Tibial nerve (tissue), 4 donors: Measurements from ENCODE around the gene NDST1.

Experiments
- CTCF ChIP-seq, 5 experiments: fragments of 200-600 bp in 3 of 5; fragments of 450-650 bp in 2 of 5; sonication (generic) in 3 of 5; IDR thresholded peaks; one replicate each; pipeline ENCODE4 v1.5.1; 2016 to 2019; ENCODE audit warnings: antibody characterized with exemption in 5 of 5, mild to moderate bottlenecking in 3 of 5, moderate library complexity in 2 of 5
- EP300 ChIP-seq, 2 donors: sonication (generic); formaldehyde crosslinking; IDR thresholded peaks; one replicate each; pipeline ENCODE4 v1.6.1; 2017; ENCODE audit warnings: antibody characterized with exemption in 2 of 2, mild to moderate bottlenecking in 1 of 2
- POLR2A ChIP-seq, 2 donors: fragments of 450-650 bp; IDR thresholded peaks; one replicate each; pipeline ENCODE4 v1.6.1; 2017; ENCODE audit warnings: antibody characterized with exemption in 2 of 2, mild to moderate bottlenecking in 2 of 2, moderate library complexity in 2 of 2

DNA sequence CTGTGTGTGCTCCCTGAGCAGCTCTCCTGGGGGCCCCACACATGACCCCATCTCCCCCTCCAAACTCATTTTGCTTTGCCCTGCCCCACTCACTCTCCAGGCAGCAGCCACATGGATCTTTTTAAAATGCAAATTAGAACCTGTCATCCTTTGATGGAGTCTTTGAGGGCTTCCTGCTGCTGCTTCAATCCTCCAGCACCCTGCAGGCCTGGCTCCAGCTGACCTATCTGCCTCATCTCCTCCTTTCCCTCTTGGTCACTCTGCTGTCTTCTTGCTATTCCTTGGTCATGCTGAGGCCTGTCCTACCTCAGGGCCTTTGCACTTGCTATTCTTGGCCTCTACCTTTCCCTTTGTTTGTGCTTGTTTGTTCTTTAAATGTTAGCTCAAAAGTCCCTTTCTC is 17.9 kb downstream of the NDST1 start:
- TF ChIP-seq POLR2A (IDR thresholded peaks at IDR 0.05) (no peak), CTCF (IDR thresholded peaks at IDR 0.05) (no peak), EP300 (IDR thresholded peaks at IDR 0.05) (no peak)
